ENCODE results near the gene ZSWIM3. TPM values are rescaled to one million over a fixed set of nuclear protein-coding genes. Genes with fewer than 3 reads are reported as not detected.
A peak's percentile ranks its signal among the peaks of the same experiment; 100 is the strongest.

Gene ZSWIM3
- total and polyA plus RNA-seq, 2 of the 8 experiments (the other 6 are each of a cell fraction or from before 2014, with no cell fraction given) = 5.5 to 6.9 TPM

GRCh38 chr20:45826381-45827019 lies 30.9 kb upstream of the ZSWIM3 start:
- H2BK5ac ChIP-seq (ENCODE audit: low read depth, low read length) = no peak overlapping the region
- H3K36me3 ChIP-seq (ENCODE audit: control insufficient read depth in 2 of 4, insufficient read depth in 4 of 4, low read length in 3 of 4) = no peaks in the 10 kb centered on the region; a peak in 1 of 8 replicates
- no peak overlapping the region; the same call in 1 of the 2 replicates for H2BK20ac ChIP-seq (ENCODE audit: low read length)
- no peak overlapping the region for H2BK12ac ChIP-seq (ENCODE audit: low read depth, low read length)
- no peak for FAIRE-seq
- H3K56ac ChIP-seq (replicated peaks; ENCODE audit: insufficient read length, low read depth, low read length) = no peak overlapping the region
- no peaks in the 10 kb centered on the region for H3K79me1 ChIP-seq (ENCODE audit: low read depth, low read length)
- CTCF ChIA-PET (ENCODE audit: partially characterized antibody) = interaction anchor here (0.6 to 3.6 kb wide), 8 partner anchors 13 to 374 kb away, joined by 3 to 18 read pairs (median 6); partner anchors contain the start of gene UBE2C
- no peak overlapping the region for H3K4ac ChIP-seq (replicated peaks; ENCODE audit: insufficient read length, low read depth, low read length)
- no peak overlapping the region for H2BK15ac ChIP-seq (ENCODE audit: low read length)
- no peak overlapping the region for H4K5ac ChIP-seq (ENCODE audit: insufficient read length, low read depth, low read length)
- H4K91ac ChIP-seq (replicated peaks; ENCODE audit: insufficient read length, low read length) = no peak overlapping the region
- H3K4me1 ChIP-seq (replicated peaks in 1 of 4; ENCODE audit: control insufficient read depth in 3 of 4, insufficient read depth in 4 of 4, low read length in 3 of 4) = peaks cover 0 to 12% (median 5%) of the 10 kb centered on the region in 4 experiments; a peak in 6 of 7 replicates
- no peak overlapping the region for H3K18ac ChIP-seq (ENCODE audit: extremely low read depth, low read length)
- H3K9ac ChIP-seq (replicated peaks in 1 of 4; ENCODE audit: extremely low read depth in 1 of 4, low read depth in 3 of 4, low read length in 3 of 4) = no peak overlapping the region
- no peak overlapping the region for H2AFZ ChIP-seq (ENCODE audit: low read length)
- no peaks in the 10 kb centered on the region for H4K20me1 ChIP-seq (replicated peaks in 1 of 2; ENCODE audit: control insufficient read depth in 1 of 2, insufficient read depth in 2 of 2, low read length in 2 of 2)
- WGBS, 2 experiments (ENCODE audit: extremely low coverage in 1 of 2, insufficient coverage in 1 of 2, insufficient read length in 1 of 2, insufficient replicate concordance in 2 of 2, low coverage in 1 of 2, low lambda C conversion rate in 2 of 2, missing lambda C conversion rate in 1 of 2) = 74% methylated on average over 6 of the region's 6 CpGs; no CpG with 5 or more reads in 1 of the 2 experiments
- POLR2A ChIA-PET (ENCODE audit: partially characterized antibody) = interaction anchor here (0.8 to 11.0 kb wide), 7 partner anchors 9 to 112 kb away, joined by 3 to 96 read pairs (median 17); partner anchors contain the start of genes PCIF1, SNX21 and UBE2C
- no peak overlapping the region for H3K14ac ChIP-seq (ENCODE audit: insufficient read length)
- no peaks in the 10 kb centered on the region for H3K79me2 ChIP-seq (ENCODE audit: control insufficient read depth in 1 of 2, insufficient read depth in 2 of 2, low read length in 2 of 2)
- H4K8ac ChIP-seq (ENCODE audit: extremely low read depth, insufficient read depth, low read length) = peak overlapping the region; percentile 57
- H3K23ac ChIP-seq (ENCODE audit: insufficient read length) = no peak overlapping the region
- no peak overlapping the region for H3K4me3 ChIP-seq (ENCODE audit: extremely low read depth in 1 of 4, insufficient read depth in 2 of 4, low read depth in 3 of 4, low read length in 4 of 4)
- peaks cover 2% of the 10 kb centered on the region; the same call in 1 of the 2 replicates for H3K23me2 ChIP-seq (ENCODE audit: low read depth, low read length)
- H2AK5ac ChIP-seq (ENCODE audit: low read depth, low read length) = no peak overlapping the region
- H3K27ac ChIP-seq (ENCODE audit: low read depth, low read length) = no peak overlapping the region
- no peak overlapping the region for H3K4me2 ChIP-seq (ENCODE audit: insufficient read depth in 1 of 2, low read depth in 2 of 2, low read length in 2 of 2)
- no peaks in the 10 kb centered on the region for H3K9me3 ChIP-seq (ENCODE audit: insufficient read depth in 2 of 2, low read depth in 1 of 2, low read length in 1 of 2)
- peaks cover 0 to 12% (median 10%) of the 10 kb centered on the region in 4 experiments; a peak in 4 of 7 replicates for H3K27me3 ChIP-seq (replicated peaks in 1 of 4; ENCODE audit: control insufficient read depth in 3 of 4, extremely low read depth in 1 of 4, insufficient read depth in 3 of 4, low read length in 3 of 4)
- DNase-seq (ENCODE audit: low read depth in 1 of 2, low spot score in 2 of 2) = no peak
- no peak overlapping the region for H2BK120ac ChIP-seq (replicated peaks; ENCODE audit: low read depth, low read length)
- TF ChIP-seq CEBPB (IDR thresholded peaks at IDR 0.05; ENCODE audit: low read depth, low read length) (no peak), RAD21 (IDR thresholded peaks at IDR 0.05 in 1 of 2, conservative IDR thresholded peaks at IDR 0.05 in 1 of 2; ENCODE audit: low read depth in 2 of 2, low read length in 2 of 2) (no peak), PHF8 (conservative IDR thresholded peaks at IDR 0.05; ENCODE audit: low read depth, low read length) (no peak), POU5F1 (IDR thresholded peaks at IDR 0.05; ENCODE audit: low read depth, low read length) (no peak), BCL11A (IDR thresholded peaks at IDR 0.05; ENCODE audit: low read depth in 2 of 2, low read length in 2 of 2) (no peak), TEAD4 (IDR thresholded peaks at IDR 0.05; ENCODE audit: low read depth, low read length) (no peak), KDM4A (IDR thresholded peaks at IDR 0.05; ENCODE audit: low read depth, low read length, severe bottlenecking) (no peak), EGR1 (IDR thresholded peaks at IDR 0.05; ENCODE audit: borderline replicate concordance, low read depth, low read length) (no peak), CHD2 (IDR thresholded peaks at IDR 0.05; ENCODE audit: low read length) (no peak), CHD1 (IDR thresholded peaks at IDR 0.05; ENCODE audit: low read depth, low read length) (no peak), POLR2AphosphoS5 (IDR thresholded peaks at IDR 0.05; ENCODE audit: low read depth, low read length) (no peak), RNF2 (IDR thresholded peaks at IDR 0.05; ENCODE audit: borderline replicate concordance, low read depth, low read length, missing control alignments, poor library complexity, severe bottlenecking) (no peak), TBP (IDR thresholded peaks at IDR 0.05; ENCODE audit: low read depth, low read length) (no peak)
